HG02623 (cell line): ENCODE data around the gene EVA1B.

Experiments used
- ATAC-seq: cut with Tn5 transposase; IDR thresholded peaks from one replicate; pipeline ENCODE4 v1.9.1; 2021; ENCODE audit warnings: moderate library complexity; ENCODE audit not compliant: unreplicated experiment

The EVA1B gene

DNA sequence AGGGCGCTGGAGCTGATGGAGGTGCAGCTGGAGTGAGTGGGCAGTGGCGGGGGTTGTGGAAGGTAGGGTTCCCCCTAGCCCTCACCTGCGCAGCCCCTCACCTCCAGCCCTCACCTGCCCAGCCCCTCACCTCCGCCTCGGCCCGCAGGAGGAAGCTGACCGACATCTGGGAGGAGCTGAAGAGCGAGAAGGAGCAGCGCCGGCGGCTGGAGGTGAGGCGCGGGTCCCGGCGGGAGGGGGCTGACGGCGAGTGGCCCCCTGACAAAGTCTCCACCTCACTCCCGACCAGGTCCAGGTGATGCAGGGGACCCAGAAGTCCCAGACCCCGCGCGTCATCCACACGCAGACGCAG, 2.7 kb downstream of the EVA1B start:
- no peak for ATAC-seq

DNA sequence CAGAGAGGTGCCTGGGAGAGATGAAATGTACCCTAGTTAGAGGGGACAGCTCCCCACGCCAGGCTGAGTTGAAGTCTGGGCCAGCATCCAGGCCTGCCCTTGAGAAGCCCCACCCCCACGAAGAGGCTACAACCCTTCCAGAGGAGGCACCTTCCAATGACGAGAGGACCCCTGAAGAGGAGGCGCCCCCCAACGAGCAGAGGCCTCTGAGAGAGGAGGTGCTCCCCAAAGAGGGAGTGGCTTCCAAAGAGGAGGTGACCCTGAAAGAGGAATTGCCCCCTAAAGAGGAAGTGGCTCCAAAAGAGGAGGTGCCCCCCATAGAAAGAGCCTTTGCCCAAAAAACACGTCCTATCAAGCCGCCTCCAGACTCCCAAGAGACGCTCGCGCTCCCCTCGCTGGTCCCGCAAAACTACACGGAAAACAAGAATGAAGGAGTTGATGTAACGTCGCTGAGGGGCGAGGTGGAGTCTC, 3.1 kb downstream of the EVA1B start:
- no peak for ATAC-seq

DNA sequence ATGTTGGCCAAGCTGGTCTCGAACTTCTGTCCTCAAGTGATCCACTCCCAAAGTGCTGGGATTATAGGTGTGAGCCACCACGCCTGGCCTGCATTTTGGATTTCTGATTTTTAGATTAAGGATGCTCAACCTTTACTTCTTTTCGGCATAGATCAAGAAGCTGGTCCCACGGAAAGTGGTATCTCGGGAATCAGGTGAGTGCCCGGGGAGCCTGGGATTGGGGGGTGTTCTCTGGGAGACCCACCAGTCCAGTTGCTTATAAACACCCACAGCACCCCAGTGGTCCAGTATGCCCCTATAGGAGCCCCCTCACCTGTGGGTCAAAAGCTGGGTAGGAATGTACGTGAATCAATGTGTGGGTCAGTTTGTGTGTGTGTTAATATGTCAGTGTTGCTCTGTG, 14.0 kb downstream of the EVA1B start:
- no peak for ATAC-seq

DNA sequence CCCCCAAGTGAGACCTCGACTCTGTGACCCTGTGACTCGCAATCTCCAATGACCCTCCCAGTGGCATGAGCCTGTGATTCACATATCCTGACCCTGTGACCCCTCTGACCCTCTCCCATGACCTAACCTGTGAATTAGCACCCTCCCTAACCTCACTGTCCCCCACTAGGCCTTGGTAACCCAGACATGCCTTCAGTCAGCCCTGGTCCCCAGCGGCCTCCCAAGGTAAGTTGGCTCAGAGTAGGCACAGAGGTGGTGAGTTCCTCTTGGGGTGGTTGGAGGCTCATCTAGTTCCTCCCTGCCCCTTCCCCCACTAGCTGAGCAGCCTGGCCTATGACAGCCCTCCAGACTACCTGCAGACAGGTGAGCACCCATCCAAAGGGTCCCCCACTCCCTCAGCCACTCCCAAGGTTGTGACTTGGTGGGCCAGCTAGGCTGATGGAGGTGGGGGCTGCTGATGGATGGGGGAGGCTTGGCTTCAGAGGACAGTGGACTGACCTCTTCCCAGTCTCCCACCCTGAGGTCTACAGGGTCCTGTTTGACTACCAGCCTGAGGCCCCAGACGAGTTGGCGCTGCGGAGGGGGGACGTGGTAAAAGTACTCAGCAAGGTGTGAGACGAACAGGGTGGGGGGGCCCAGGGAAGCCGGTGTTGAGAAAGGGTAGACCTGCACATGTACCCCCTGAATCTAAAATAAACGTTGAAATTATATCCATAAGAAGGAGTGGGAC, 15.7 kb downstream of the EVA1B start:
- no peak for ATAC-seq

DNA sequence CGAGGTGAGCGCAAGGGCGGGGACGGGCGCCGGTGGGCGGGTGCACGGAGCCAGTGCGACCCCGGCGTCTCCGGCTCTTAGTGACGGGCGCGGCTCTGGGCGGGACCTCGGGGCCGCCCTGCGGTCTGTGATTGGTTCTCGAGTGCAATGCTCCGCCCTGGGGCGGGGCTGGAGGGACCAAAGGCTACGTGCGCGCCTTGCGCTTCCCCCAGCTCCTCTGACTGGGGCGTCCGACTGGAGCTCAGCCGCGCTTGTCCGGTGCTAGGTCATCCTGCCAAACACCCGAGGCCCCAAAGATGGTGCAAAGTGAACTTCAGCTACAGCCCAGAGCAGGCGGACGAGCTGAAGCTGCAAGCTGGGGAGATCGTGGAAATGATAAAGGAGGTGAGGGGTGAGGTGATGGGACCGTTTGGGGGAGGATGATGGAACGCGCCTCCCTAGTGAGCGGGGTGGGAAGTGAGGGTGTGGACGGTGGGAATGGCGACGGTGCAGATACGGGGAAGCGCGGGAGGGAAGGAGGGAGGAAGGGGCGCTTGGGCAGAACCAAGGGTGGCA, 16.5 kb downstream of the EVA1B start:
- ATAC-seq, result peak; percentile 95

DNA sequence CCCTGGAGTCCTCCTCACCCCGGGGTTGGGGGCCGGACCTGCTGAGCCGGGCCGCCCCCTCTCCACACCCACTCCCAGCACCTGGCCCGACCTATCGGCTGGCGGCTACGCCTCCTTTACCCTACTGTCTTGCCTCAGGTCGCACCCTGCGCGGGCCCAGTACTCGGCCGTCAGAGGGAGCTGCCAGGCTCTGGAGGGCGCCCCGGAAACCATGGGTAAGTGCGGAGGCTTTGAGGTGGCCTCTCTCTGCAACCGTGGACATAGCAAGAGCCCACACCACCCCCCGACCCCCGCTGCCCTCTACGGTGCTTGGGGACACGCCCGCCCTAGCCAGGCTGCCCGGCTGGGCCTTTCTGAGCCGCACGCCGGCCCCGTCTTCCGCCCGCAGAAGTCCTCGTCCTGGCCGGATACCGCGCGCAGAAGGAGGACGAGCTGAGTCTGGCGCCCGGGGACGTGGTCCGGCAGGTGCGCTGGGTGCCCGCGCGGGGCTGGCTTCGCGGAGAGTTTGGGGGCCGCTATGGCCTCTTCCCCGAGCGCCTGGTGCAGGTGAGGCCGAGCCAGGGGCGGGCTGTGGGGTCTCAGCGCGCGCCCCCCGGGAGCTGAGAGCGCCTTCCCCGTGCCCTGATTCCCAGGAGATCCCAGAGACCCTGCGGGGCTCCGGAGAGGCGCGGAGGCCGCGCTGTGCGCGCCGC, 17.1 kb downstream of the EVA1B start, which contains the start of gene SH3D21:
SH3D21 (plus strand) TSS at position 159 of the 692 bp plus-strand sequence; CDS start at position 212, 53 bp downstream.
- peak; percentile 23 for ATAC-seq

DNA sequence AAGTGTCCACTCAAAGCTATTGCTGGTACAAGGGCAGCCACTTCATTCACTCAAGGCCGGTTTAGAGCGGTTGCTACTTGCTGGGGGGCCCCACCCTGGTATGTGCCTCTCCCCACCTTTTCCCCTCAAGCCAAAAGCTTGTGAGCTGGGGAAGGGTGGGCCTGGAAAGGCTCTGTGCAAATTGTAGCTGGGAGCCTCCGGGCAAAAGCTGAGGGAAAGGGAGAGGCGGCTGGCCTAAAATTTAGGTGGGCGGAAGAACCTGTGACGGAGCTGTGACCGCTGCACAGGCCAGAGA, 17.6 kb downstream of the EVA1B start:
- ATAC-seq, result no peak

DNA sequence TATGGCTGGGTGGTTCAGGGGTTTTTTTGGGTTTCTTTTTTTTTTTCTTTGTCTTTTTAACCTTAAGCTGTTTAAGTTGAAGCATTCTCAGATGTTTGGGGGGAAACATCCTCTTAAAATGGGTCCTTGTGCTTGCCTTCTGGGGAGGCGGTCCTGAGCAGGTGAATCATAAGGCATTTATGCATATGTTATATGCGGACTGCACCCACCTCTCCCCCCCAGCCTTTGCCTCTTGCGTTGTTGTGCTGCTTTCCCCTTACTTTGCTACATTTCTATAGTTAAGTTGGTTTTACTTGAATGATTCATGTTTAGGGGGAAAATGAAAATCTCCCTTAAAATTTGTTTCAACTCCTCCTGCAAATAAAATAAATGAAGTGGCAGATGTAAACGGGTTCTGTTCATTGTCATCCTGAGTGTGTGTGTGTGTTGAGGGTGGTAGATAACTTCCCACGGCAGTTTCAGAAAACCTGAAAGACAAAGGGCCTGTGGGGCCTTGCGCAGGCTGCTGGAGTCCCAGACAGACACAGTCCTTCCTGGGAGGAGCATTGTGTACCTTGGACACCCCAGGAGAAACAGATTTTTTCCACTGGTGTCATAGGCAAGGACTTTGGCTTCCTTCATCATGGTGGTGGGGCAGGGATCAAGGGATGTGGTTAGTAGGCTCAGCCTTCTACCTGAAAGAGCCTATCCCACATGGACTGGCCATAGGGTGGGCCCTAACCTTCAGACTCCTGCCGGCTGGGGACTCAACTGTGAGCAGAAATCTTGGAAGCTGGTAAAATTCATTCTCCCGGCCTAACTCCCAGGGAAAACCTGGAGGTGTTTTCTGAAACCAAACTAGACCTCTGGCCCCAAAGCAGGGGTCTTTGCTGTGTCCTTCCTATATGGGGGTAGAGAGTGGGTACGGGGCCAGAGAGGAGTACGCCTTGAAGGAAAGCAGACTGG, 18.2 kb downstream of the EVA1B start:
- no peak for ATAC-seq

DNA sequence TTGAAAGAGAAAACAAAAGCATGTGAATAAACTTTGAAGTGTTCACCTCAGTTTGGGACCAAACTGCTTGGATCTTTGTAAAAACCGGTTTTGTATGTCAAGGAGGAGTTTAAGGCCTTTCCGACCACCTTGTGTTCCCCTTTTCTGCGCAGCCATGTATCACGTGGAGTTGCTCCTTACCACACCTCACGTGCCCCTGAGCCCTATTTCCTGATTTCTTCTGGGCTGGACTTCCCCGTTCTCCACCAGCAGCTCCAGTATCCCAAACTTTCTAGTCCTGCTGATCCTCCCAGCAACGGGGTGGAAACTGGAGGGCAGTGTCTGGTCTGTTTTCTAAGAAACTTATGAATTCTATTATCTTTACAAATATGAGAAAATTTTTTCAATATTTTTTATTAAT, 18.9 kb downstream of the EVA1B start:
- ATAC-seq, result no peak

DNA sequence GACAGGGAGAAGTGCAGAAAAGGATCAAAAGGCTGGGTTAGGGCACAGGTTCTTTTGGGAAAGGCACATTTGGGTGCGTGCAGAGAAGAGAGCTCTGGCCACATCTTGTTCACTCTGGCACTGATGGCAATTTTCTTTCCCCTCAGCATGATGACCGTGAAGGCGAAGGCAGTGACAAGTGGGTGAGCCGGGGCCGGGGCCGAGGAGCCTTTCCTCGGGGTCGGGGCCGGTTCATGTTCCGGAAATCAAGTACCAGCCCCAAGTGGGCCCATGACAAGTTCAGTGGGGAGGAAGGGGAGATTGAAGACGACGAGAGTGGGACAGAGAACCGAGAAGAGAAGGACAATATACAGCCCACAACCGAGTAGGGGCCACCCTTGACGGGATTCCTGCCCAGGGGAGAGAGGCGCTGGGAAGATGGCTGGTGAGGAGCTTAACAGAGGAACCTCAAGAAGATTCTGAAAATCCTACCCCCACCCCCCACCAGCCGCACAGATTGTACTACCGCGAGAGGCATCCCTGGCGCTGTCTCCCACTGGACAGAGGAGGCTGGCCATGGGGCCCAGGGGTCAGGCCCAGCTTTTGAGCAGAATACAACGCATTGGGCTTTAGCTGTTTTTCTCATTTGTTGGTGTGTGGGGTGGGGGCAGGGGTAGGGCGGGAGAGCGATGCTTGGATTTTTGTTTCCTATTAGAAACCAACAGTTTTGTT, 19.6 kb downstream of the EVA1B start:
- ATAC-seq, result no peak

DNA sequence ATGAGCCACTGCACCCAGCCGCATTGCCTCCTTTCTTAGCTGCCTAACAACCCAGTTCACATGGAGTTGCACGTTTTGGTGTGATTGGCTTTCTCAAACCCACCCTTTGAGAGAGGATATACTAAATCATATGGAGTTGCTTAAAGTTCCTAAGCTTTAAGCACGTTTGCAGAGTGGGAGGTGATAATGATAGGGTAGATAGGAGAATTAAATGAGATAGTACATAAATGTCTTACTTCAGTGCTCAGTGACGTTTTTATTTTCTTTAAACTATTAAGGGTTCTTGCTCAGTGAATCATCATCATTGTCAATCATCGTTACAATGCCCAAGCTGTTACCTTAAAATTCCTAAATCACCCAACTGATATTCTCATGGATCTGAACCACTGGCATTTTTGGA, 20.2 kb downstream of the EVA1B start:
- ATAC-seq, result no peak

DNA sequence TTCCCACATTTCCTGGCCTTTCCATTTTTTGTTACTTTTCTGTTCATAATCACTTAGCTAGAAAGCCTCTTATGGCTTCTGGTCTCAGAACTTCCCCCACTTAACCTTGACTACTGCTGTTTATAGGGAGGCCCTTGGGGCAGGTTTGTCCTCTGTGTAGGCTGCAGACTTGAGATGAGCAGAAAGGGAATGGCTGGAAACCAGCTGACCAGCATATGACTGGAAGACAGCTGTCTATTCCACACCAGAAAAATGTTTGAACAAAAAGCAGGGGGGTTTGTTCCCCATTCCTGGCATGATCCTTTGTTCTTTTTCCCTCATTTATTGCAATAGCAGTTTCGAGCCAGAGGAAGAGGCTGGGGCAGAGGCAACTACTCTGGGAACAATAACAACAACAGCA, 22.2 kb downstream of the EVA1B start:
- no peak for ATAC-seq

DNA sequence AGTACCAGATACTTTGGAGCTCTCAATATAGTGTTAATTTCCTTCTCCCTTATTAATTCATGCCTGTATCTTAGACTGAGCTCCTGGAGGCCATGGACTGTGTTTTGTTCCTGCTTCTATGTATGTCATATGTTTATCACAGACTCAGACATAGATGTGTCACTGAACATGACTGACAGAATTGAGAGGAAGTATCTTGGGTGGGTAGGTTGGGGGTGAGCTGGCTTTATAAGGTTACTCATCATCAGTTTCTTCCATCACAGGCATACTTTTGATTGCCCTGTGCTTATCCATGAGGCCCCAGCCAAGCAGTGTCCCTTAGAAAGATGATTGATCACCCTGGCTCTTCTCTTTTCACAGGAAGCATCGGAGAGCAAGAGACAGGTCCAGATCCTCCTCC, 22.9 kb downstream of the EVA1B start:
- ATAC-seq, result no peak

DNA sequence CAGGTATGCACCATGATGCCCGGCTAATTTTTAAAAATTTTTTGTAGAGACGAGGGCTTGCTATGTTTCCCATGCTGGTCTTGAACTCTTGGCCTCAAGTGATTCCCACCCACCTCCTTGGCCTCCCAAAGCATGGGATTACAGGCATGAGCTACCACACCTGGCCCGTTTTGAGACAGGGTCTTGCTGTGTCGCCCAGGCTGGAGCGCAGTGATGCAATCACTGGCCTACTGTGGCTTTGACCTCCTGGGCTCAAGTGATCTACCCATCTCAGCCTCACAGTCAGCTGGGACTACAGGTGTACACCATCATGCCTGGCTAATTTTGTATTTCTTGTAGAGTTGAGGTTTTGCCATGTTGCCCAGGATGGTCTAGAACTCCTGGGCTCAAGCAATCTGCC, 24.8 kb downstream of the EVA1B start:
- ATAC-seq, result no peak

DNA sequence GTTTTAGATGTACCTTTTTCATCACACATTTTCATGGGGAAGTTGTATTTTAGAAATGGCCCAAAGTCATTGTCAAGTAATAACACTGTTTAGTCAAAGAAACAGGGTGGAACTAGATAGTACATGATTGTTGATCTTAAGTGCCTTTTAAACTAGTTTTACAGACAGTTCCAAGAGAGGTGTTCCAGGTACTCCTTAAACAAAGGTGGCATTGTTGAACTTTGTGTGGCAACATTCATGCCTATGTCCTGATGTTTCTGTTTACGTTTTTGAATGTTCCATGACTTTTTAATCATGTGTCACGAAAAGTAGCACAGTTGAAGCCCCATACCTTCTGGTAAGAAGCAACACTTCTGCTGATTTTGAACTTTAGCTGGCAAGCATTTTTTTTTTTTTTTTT, 26.4 kb downstream of the EVA1B start:
- no peak for ATAC-seq

DNA sequence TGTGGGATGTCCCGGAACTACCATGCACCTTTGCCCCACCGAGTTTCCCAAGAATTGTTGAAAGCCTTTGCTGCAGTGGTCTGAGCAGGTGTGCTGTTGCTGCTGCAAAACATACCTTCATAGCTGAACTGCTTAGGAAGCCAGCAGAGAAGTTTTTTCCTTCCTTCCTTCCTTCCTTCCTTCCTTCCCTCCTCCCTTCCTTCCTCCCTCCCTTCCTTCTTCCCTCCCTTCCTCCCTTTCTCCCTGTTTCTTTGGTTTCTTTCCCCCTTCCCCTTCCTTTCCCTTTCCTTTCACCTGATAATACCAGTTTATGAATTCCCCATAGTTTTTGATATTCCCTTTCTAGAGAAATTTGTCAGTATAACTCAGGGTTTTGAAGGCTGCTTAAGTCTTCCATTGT, 28.1 kb downstream of the EVA1B start:
- no peak for ATAC-seq

DNA sequence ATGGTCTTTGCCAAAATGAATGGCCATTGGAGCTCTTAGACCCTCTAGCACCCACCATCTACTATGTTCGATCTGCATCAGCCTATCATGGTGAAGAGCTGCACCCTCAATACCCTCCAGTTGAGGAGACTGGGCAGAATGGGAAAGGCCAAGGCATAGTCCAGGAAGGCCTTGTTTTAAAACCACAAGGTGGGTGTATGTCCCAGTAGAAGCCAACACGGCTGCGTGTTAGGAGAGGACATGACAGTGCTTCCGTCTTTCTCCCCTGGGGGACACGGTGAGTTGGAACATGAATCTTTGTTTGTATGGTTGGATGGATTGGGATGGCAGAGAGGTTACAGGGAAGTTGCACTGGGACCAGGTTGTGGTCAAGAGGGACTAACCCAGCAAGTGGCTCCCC, 35.9 kb downstream of the EVA1B start:
- no peak for ATAC-seq

DNA sequence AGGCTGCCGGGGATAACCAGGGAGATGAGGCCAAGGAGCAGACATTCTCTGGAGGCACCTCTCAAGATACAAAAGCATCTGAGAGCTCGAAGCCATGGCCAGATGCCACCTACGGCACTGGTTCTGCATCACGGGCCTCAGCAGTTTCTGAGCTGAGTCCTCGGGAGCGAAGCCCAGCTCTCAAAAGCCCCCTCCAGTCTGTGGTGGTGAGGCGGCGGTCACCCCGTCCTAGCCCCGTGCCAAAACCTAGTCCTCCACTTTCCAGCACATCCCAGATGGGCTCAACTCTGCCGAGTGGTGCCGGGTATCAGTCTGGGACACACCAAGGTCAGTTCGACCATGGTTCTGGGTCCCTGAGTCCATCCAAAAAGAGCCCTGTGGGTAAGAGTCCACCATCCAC, 36.6 kb downstream of the EVA1B start:
- no peak for ATAC-seq

DNA sequence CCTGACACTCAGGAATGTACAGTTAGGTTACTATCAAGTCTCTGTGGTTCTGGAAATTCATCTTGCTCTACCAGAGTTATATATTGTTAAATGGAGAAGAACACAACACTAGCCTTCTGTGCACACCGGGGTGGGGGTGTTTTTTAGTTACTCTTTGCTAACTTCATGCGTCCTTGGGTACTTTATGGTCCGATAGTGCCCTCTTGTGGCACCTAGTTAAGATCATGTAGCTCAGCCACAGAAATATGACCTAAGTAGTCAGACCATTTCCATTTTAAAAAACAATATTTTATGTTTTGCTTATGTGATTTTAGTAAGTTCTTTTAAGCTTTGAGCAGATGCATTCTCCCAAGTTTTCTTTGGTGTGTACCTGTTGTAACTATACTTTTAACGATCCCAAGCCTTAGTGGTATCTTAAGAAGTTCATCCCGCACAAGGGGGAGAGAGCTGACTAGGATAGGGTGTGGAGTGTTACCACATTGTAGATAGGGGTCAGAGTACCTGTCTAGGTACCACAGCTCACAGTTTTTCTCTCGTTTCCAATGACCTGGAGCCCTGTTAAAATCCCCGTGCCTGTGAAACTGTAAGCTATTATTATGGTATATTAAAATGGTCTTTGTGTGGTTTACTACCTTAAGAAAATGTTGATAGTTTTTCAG, 37.9 kb downstream of the EVA1B start:
- ATAC-seq, result no peak

DNA sequence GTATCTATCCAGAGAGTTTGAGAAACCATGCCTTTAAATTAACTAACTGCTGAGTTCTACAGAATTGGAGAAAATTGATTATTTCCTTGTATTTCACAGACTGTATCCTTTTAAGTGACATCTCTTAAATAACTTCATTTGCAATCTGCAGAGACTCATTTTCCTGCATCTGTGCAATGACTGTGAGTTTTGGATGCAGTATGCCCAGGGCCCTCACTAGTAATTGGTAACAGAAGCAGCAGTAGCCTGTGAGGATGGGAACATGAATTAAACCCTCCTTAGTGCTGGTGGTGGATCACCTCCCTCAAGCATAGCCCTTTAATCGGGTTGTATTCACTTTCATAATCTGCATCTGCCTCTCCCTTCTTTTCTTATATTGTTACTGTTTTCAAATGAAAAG, 38.9 kb downstream of the EVA1B start:
- no peak for ATAC-seq
